Measurements from ENCODE around the gene FAM131A. TPM values are rescaled to one million over a fixed set of nuclear protein-coding genes. Genes with fewer than 3 reads are reported as not detected.

FAM131A gene
- total RNA-seq, 4 donors from 2014 or later = 19.1 to 30.8 (median 25.9) TPM

Small RNA genes lying within 50 kb of the gene (small RNA-seq; reads per million reads assigned to genes)
- gene SNORD66 = 2,435 reads per million, percentile 99 among the genes with 10 or more reads in this experiment

Other genes with a start within 250 kb of the FAM131A start
- not detected for gene HTR3E, start 240.5 kb upstream of the FAM131A start, total RNA-seq
- gene EIF2B5, start 202.2 kb upstream of the FAM131A start, total RNA-seq = 10 to 100 TPM; 28.5 to 50.3 (median 38.7) TPM
- gene DVL3, start 182.2 kb upstream of the FAM131A start, total RNA-seq = 10 to 100 TPM; 34.9 to 46.0 (median 43.2) TPM
- gene AP2M1, start 162.7 kb upstream of the FAM131A start, total RNA-seq = 100 to 1,000 TPM; 240 to 284 (median 246) TPM
- gene ABCF3, start 151.4 kb upstream of the FAM131A start, total RNA-seq = 10 to 100 TPM; 41.0 to 76.7 (median 64.0) TPM
- under 1 TPM in 2 of 4 donors, not detected in 2; 0.19 to 0.47 TPM for gene VWA5B2, start 108.0 kb upstream of the FAM131A start, total RNA-seq
- gene ALG3, start 88.6 kb upstream of the FAM131A start, total RNA-seq = 10 to 100 TPM; 42.2 to 56.6 (median 52.3) TPM
- 10 to 100 TPM in 1 of 4 donors, 1 to 10 TPM in 3; 1.7 to 14.8 (median 5.5) TPM for gene EEF1AKMT4, start 87.9 kb upstream of the FAM131A start, total RNA-seq
- under 1 TPM in 1 of 4 donors, not detected in 3; 0.28 TPM for gene CAMK2N2, start 76.0 kb upstream of the FAM131A start, total RNA-seq
- not detected for gene ECE2, start 61.6 kb upstream of the FAM131A start, total RNA-seq
- gene PSMD2, start 38.4 kb upstream of the FAM131A start, total RNA-seq = 100 to 1,000 TPM; 160 to 319 (median 213) TPM
- 100 to 1,000 TPM; 235 to 471 (median 268) TPM for gene EIF4G1, start 23.0 kb upstream of the FAM131A start, total RNA-seq
- gene CLCN2, start 24.0 kb downstream of the FAM131A start, total RNA-seq = 1 to 10 TPM; 2.1 to 8.4 (median 3.8) TPM
- gene POLR2H, start 24.1 kb downstream of the FAM131A start, total RNA-seq = 100 to 1,000 TPM in 1 of 4 donors, 10 to 100 TPM in 3; 63.9 to 110 (median 89.3) TPM
- 1 to 10 TPM in 1 of 4 donors, under 1 TPM in 3; 0.36 to 1.3 (median 0.94) TPM for gene THPO, start 40.6 kb downstream of the FAM131A start, total RNA-seq
- gene CHRD, start 42.5 kb downstream of the FAM131A start, total RNA-seq = 10 to 100 TPM in 1 of 4 donors, 1 to 10 TPM in 3; 5.8 to 12.2 (median 9.2) TPM
- gene EPHB3, start 224.2 kb downstream of the FAM131A start, total RNA-seq = 1 to 10 TPM in 3 of 4 donors, under 1 TPM in 1; 0.79 to 3.1 (median 2.1) TPM

All from omental fat pad (tissue), 4 donors.